Hematopoietic multipotent progenitor cell (in vitro differentiated cells): Measurements from ENCODE around the gene SEPTIN10. TPM values are rescaled to one million over a fixed set of nuclear protein-coding genes. Genes with fewer than 3 reads are reported as not detected.

ENCODE experiments used
- DNase-seq, 3 donors: peaks; one replicate each; pipeline ENCODE4 v3.0.0-alpha.2; 2011 to 2015; ENCODE audit warnings: low read depth in 2 of 3, low spot score in 2 of 3
- total RNA-seq: library from RNA; depleted of rRNA; stranded (reverse); fragments of >200 nt; gene quantifications from one replicate; pipeline ENCODE4 v1.2.3, GENCODE V29; 2012

Gene SEPTIN10
- total RNA-seq, 1 donor, result 0.27 TPM

GRCh38 chr2:109526442-109526970, 87.3 kb downstream of the SEPTIN10 start:
- DNase-seq, result no peak

GRCh38 chr2:109525836-109526235, 87.9 kb downstream of the SEPTIN10 start:
- no peak for DNase-seq

- DNase-seq, result no peak
These were observed 90.0 kb downstream of the SEPTIN10 start for GRCh38 chr2:109523536-109524361.

- no peak for DNase-seq
These were observed 90.6 kb downstream of the SEPTIN10 start for GRCh38 chr2:109523121-109523520.

GRCh38 chr2:109522063-109522374, 91.7 kb downstream of the SEPTIN10 start:
- no peak for DNase-seq

- no peak for DNase-seq
These were observed 92.3 kb downstream of the SEPTIN10 start for GRCh38 chr2:109521233-109522062.

GRCh38 chr2:109519513-109519912, 94.3 kb downstream of the SEPTIN10 start:
- no peak for DNase-seq

GRCh38 chr2:109517118-109517889, 96.5 kb downstream of the SEPTIN10 start:
- DNase-seq, result no peak

GRCh38 chr2:109516445-109517117, 97.2 kb downstream of the SEPTIN10 start:
- DNase-seq, result peak in 2 of 3 donors; percentile 20 to 41

GRCh38 chr2:109514857-109515256, 98.9 kb downstream of the SEPTIN10 start:
- DNase-seq, result no peak

GRCh38 chr2:109513749-109514588, 99.8 kb downstream of the SEPTIN10 start:
- DNase-seq, result no peak

- no peak for DNase-seq
These were observed 100.5 kb downstream of the SEPTIN10 start for GRCh38 chr2:109513230-109513629.

- DNase-seq, result no peak
These were observed 101.7 kb downstream of the SEPTIN10 start for GRCh38 chr2:109512076-109512475.

- DNase-seq, result no peak
These were observed 102.6 kb downstream of the SEPTIN10 start for GRCh38 chr2:109511168-109511567.

GRCh38 chr2:109510136-109511028, 103.4 kb downstream of the SEPTIN10 start:
- DNase-seq, result peak; percentile 50 to 86 (median 72)

- no peak for DNase-seq
These were observed 105.2 kb downstream of the SEPTIN10 start for GRCh38 chr2:109508556-109508955.

- no peak for DNase-seq
These were observed 105.9 kb downstream of the SEPTIN10 start for GRCh38 chr2:109507828-109508227.

- DNase-seq, result peak in 2 of 3 donors; percentile 89 to 97
These were observed 106.5 kb downstream of the SEPTIN10 start for GRCh38 chr2:109507217-109507616.
